Ovary (tissue), 3 donors: ENCODE data around the gene TTC21A.

Experiments used
- EP300 ChIP-seq: sonication (generic); formaldehyde crosslinking; IDR thresholded peaks from one replicate; pipeline ENCODE4 v1.6.1; 2017; ENCODE audit warnings: antibody characterized with exemption
- POLR2A ChIP-seq: fragments of 450-650 bp; IDR thresholded peaks from one replicate; pipeline ENCODE4 v1.6.1; 2017; ENCODE audit warnings: antibody characterized with exemption, mild to moderate bottlenecking, moderate library complexity
- TF ChIP-seq, protein P1 (sequence below), 3 donors: fragments of 450-650 bp in 2 of 3; fragments of 200-600 bp in 1 of 3; IDR thresholded peaks; one replicate each; pipeline versions ENCODE4 v1.5.1 to v1.8.0; 2016 to 2022; ENCODE audit warnings: antibody characterized with exemption in 3 of 3, mild to moderate bottlenecking in 1 of 3
- donor health status: DM: no; HTN: no; CAD: no.

DNA sequence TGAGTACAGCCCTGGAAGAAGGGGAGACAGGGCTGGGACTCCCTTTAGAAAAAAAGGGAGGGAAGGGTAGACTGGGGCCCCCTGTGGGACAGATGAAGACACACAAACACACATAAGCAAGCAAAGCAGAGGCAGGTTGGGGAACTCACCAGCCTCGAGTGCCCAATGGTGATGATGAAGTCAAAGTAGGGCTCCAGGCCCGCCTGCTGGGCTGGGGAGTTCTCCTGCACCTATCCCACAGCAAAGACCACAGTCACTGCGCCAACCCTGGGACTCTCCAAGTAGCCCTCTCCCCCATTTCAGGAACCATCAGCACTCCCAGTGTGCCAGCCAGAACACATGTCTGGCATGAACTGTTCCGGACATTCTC, 4.2 kb upstream of the TTC21A start:
- TF ChIP-seq, protein P1, sequence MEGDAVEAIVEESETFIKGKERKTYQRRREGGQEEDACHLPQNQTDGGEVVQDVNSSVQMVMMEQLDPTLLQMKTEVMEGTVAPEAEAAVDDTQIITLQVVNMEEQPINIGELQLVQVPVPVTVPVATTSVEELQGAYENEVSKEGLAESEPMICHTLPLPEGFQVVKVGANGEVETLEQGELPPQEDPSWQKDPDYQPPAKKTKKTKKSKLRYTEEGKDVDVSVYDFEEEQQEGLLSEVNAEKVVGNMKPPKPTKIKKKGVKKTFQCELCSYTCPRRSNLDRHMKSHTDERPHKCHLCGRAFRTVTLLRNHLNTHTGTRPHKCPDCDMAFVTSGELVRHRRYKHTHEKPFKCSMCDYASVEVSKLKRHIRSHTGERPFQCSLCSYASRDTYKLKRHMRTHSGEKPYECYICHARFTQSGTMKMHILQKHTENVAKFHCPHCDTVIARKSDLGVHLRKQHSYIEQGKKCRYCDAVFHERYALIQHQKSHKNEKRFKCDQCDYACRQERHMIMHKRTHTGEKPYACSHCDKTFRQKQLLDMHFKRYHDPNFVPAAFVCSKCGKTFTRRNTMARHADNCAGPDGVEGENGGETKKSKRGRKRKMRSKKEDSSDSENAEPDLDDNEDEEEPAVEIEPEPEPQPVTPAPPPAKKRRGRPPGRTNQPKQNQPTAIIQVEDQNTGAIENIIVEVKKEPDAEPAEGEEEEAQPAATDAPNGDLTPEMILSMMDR (IDR thresholded peaks at IDR 0.05) = no peak
- no peak for TF ChIP-seq POLR2A
- no peak for TF ChIP-seq EP300
